ENCODE results near the gene GALNT9.

DNA sequence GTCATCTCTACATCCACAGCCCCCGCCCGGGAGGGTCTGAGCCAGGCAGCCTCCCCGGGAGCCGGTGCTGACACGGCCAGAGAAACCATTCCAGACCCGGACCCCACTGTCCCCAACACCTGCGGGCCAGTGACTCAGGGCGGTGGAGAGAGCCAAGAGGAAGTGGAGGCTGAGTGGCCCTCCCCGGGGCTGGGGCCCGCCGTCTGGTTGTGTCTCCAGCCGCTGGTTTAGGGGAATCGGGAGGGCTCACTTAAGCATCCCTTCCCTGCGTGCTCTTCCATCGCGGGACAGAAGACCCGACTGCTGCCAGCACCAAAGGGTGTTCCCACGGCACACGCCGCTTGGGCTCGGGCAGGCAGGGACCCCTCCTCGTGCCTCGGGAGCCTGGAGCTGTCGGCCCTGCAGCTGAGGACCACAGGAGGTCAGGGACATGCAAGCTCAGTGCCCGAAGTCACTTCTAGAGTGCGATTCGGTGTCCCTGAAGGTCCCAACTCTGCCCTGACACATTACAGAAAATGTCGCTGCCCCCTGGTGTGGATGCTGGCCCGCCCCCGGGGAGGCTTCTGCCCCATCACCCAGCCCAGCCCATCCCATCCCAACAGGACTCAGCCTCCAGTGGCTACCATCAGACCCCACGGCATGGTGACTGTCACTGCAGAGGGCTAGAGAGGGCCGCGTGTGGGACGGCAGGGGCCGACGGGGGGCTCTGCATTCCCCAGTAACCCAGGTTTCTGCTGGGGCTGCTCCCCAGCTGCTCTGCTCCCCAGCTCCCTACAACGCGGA is 50.8 kb downstream of the GALNT9 start:
- TF ChIP-seq CTCF (IDR thresholded peaks at IDR 0.05; ENCODE audit: insufficient read depth, low read depth, low read length) (no peak), EZH2 (IDR thresholded peaks at IDR 0.05; ENCODE audit: insufficient read depth, low read length) (no peak)

Data from astrocyte (in vitro differentiated cells and primary cell).